ENCODE measurements around the gene MLF2. TPM values are rescaled to one million over a fixed set of nuclear protein-coding genes. Genes with fewer than 3 reads are reported as not detected.

Gene MLF2
- total RNA-seq: 10 to 100 TPM; 90.7 to 95.4 TPM

GRCh38 chr12:6752921-6753771 is at the start of gene MLF2:
MLF2 (minus strand) TSS chr12:6753141; CDS start chr12:6752334, 807 bp downstream.
- Mint-ChIP-seq H3K9me3 (no peaks in the 10 kb centered on the region), H3K36me3 (ENCODE audit: low read depth) (peaks cover 21% of the 10 kb centered on the region), H3K27me3 (no peaks in the 10 kb centered on the region), H3K4me1 (peaks cover 29% of the 10 kb centered on the region), H3K4me3 (peak within 1 kb of the TSS; percentile 89), H3K27ac (peak within 1 kb of the TSS; percentile 98)
- DNase-seq: peak; percentile 98
- ChIA-PET POLR2A (interaction anchor here (0.7 to 2.1 kb wide), 3 partner anchors 36 to 99 kb away, joined by 3 to 5 read pairs (median 5); partner anchors contain the start of genes CD4 and USP5), CTCF (interaction anchor here (0.6 to 4.8 kb wide), 41 partner anchors 9 to 1241 kb away, joined by 3 to 77 read pairs (median 6); partner anchors contain the start of genes CD4, COPS7A, GPR162 and LAG3)

- H3K9me3 Mint-ChIP-seq: no peaks in the 10 kb centered on the region
- peaks cover 63% of the 10 kb centered on the region for H3K36me3 Mint-ChIP-seq (ENCODE audit: low read depth)
- no peak for DNase-seq
- no peaks in the 10 kb centered on the region for H3K27me3 Mint-ChIP-seq
- H3K4me3 Mint-ChIP-seq: no peak overlapping the region
- ChIA-PET CTCF (no interaction called here), POLR2A (no interaction called here)
- no peak overlapping the region for H3K27ac Mint-ChIP-seq
- H3K4me1 Mint-ChIP-seq: peaks cover 34% of the 10 kb centered on the region
Measured at GRCh38 chr12:6799147-6799546, 46.2 kb upstream of the MLF2 start.

- ChIA-PET CTCF (interaction anchor here (0.8 to 1.4 kb wide), 2 partner anchors 8 to 14 kb away, joined by 3 to 5 read pairs; no protein-coding TSS in a partner anchor), POLR2A (no interaction called here)
- Mint-ChIP-seq H3K4me3 (no peak overlapping the region), H3K9me3 (no peaks in the 10 kb centered on the region), H3K27ac (peak overlapping the region; percentile 21), H3K27me3 (no peaks in the 10 kb centered on the region), H3K36me3 (ENCODE audit: low read depth) (peaks cover 55% of the 10 kb centered on the region), H3K4me1 (peaks cover 55% of the 10 kb centered on the region)
- no peak for DNase-seq
Measured at GRCh38 chr12:6796576-6796975, 43.6 kb upstream of the MLF2 start.

GRCh38 chr12:6795088-6795487 is 42.1 kb upstream of the MLF2 start:
- DNase-seq: no peak
- H3K36me3 Mint-ChIP-seq (ENCODE audit: low read depth): peaks cover 57% of the 10 kb centered on the region
- ChIA-PET POLR2A (interaction anchor here (1.1 kb wide), 1 partner anchor 193 kb away, joined by 3 read pairs; no protein-coding TSS in a partner anchor), CTCF (interaction anchor here (0.9 to 1.4 kb wide), 3 partner anchors 8 to 13 kb away, joined by 3 read pairs; no protein-coding TSS in a partner anchor)
- no peaks in the 10 kb centered on the region for H3K27me3 Mint-ChIP-seq
- peaks cover 57% of the 10 kb centered on the region for H3K4me1 Mint-ChIP-seq
- no peaks in the 10 kb centered on the region for H3K9me3 Mint-ChIP-seq
- H3K27ac Mint-ChIP-seq: no peak overlapping the region
- H3K4me3 Mint-ChIP-seq: no peak overlapping the region

- peak overlapping the region; percentile 95 for H3K4me3 Mint-ChIP-seq
- no peaks in the 10 kb centered on the region for H3K9me3 Mint-ChIP-seq
- no peaks in the 10 kb centered on the region for H3K27me3 Mint-ChIP-seq
- H3K4me1 Mint-ChIP-seq: peaks cover 58% of the 10 kb centered on the region
- POLR2A ChIA-PET: interaction anchor here (0.7 to 0.9 kb wide), 2 partner anchors 11 to 103 kb away, joined by 3 to 5 read pairs; partner anchors contain the start of gene ZNF384
- peaks cover 38% of the 10 kb centered on the region for H3K36me3 Mint-ChIP-seq (ENCODE audit: low read depth)
- peak; percentile 78 for DNase-seq
- H3K27ac Mint-ChIP-seq: peak overlapping the region; percentile 95
- CTCF ChIA-PET: interaction anchor here (0.9 to 2.8 kb wide), 16 partner anchors 9 to 222 kb away, joined by 3 to 19 read pairs (median 7); partner anchors contain the start of genes COPS7A, MLF2, PTMS and SPSB2
Measured at GRCh38 chr12:6792522-6793201, 39.7 kb upstream of the MLF2 start.

GRCh38 chr12:6791931-6792520 is 39.1 kb upstream of the MLF2 start:
- peak overlapping the region; percentile 95 for H3K4me3 Mint-ChIP-seq
- DNase-seq: no peak

GRCh38 chr12:6790496-6791150 is 37.7 kb upstream of the MLF2 start:
- H3K36me3 Mint-ChIP-seq (ENCODE audit: low read depth): peaks cover 22% of the 10 kb centered on the region
- peak; percentile 63 for DNase-seq
- no peaks in the 10 kb centered on the region for H3K9me3 Mint-ChIP-seq
- peaks cover 61% of the 10 kb centered on the region for H3K4me1 Mint-ChIP-seq
- H3K4me3 Mint-ChIP-seq: peak overlapping the region; percentile 95
- H3K27ac Mint-ChIP-seq: peak overlapping the region; percentile 95
- CTCF ChIA-PET: interaction anchor here (1.1 to 3.1 kb wide), 7 partner anchors 7 to 240 kb away, joined by 3 to 23 read pairs (median 9); partner anchors contain the start of gene PTMS
- no peaks in the 10 kb centered on the region for H3K27me3 Mint-ChIP-seq
- POLR2A ChIA-PET: no interaction called here

More at GRCh38 chr12:6791931-6792520, 39.1 kb upstream of the MLF2 start:
- H3K4me1 Mint-ChIP-seq: peaks cover 57% of the 10 kb centered on the region
- peak overlapping the region; percentile 95 for H3K27ac Mint-ChIP-seq
- CTCF ChIA-PET: interaction anchor here (1.0 to 2.8 kb wide), 16 partner anchors 9 to 241 kb away, joined by 3 to 19 read pairs (median 7); partner anchors contain the start of genes COPS7A, MLF2, PTMS and SPSB2
- H3K9me3 Mint-ChIP-seq: no peaks in the 10 kb centered on the region
- no peaks in the 10 kb centered on the region for H3K27me3 Mint-ChIP-seq
- peaks cover 32% of the 10 kb centered on the region for H3K36me3 Mint-ChIP-seq (ENCODE audit: low read depth)
- POLR2A ChIA-PET: interaction anchor here (0.6 to 0.9 kb wide), 2 partner anchors 61 to 103 kb away, joined by 3 to 5 read pairs; partner anchors contain the start of gene ZNF384

GRCh38 chr12:6788972-6789924 is 36.3 kb upstream of the MLF2 start, which contains the start of gene CD4:
CD4 (plus strand) TSS chr12:6789528; CDS start chr12:6800139, 10,611 bp downstream.
- Mint-ChIP-seq H3K9me3 (no peaks in the 10 kb centered on the region), H3K4me1 (peaks cover 60% of the 10 kb centered on the region), H3K4me3 (peak within 1 kb of the TSS; percentile 95), H3K27ac (peak within 1 kb of the TSS; percentile 95), H3K27me3 (no peaks in the 10 kb centered on the region), H3K36me3 (ENCODE audit: low read depth) (peaks cover 16% of the 10 kb centered on the region)
- peak; percentile 85 for DNase-seq
- ChIA-PET CTCF (interaction anchor here (1.0 to 3.1 kb wide), 12 partner anchors 10 to 219 kb away, joined by 3 to 23 read pairs (median 4); partner anchors contain the start of genes MLF2 and P3H3), POLR2A (interaction anchor here (0.7 to 1.1 kb wide), 4 partner anchors 9 to 100 kb away, joined by 3 to 6 read pairs (median 4); partner anchors contain the start of genes SPSB2 and ZNF384)

GRCh38 chr12:6787309-6787708 is 34.4 kb upstream of the MLF2 start:
- Mint-ChIP-seq H3K36me3 (ENCODE audit: low read depth) (peaks cover 11% of the 10 kb centered on the region), H3K4me1 (peaks cover 61% of the 10 kb centered on the region), H3K27me3 (no peaks in the 10 kb centered on the region), H3K9me3 (no peaks in the 10 kb centered on the region), H3K4me3 (no peak overlapping the region), H3K27ac (peak overlapping the region; percentile 89)
- no peak for DNase-seq
- ChIA-PET CTCF (interaction anchor here (0.6 to 14.2 kb wide), 9 partner anchors 8 to 210 kb away, joined by 3 to 120 read pairs (median 3); partner anchors contain the start of genes C12orf57, COPS7A, PTMS and RNU7-1), POLR2A (no interaction called here)

- POLR2A ChIA-PET: no interaction called here
- Mint-ChIP-seq H3K27ac (peak overlapping the region; percentile 89), H3K4me1 (peaks cover 58% of the 10 kb centered on the region), H3K36me3 (ENCODE audit: low read depth) (peaks cover 5% of the 10 kb centered on the region), H3K27me3 (no peaks in the 10 kb centered on the region), H3K4me3 (peak overlapping the region; percentile 18), H3K9me3 (no peaks in the 10 kb centered on the region)
- CTCF ChIA-PET: interaction anchor here (0.6 to 14.2 kb wide), 9 partner anchors 8 to 157 kb away, joined by 3 to 120 read pairs (median 3); partner anchors contain the start of genes C12orf57, COPS7A, PTMS and RNU7-1
- no peak for DNase-seq
Measured at GRCh38 chr12:6786416-6787094, 33.6 kb upstream of the MLF2 start.
